Liver (tissue), 9 donors: ENCODE data around the gene RPL13A. TPM values are rescaled to one million over a fixed set of nuclear protein-coding genes. Genes with fewer than 3 reads are reported as not detected.

Experiments used
- DNase-seq: peaks from one replicate; pipeline ENCODE4 v3.0.0-alpha.2; 2017; ENCODE audit warnings: low spot score
- H3K27ac ChIP-seq, 2 donors: one replicate each; pipeline ENCODE4 v1.7.0; 2013; ENCODE audit warnings: inconsistent platforms in 2 of 2, low read length in 2 of 2, control low read depth in 1 of 2, low read depth in 1 of 2, mild to moderate bottlenecking in 1 of 2
- H3K27me3 ChIP-seq, 4 donors: one replicate each; pipeline versions ENCODE4 v1.6.1 to v1.7.0; 2013; ENCODE audit warnings: low read length in 3 of 4, inconsistent platforms in 1 of 4, mild to moderate bottlenecking in 1 of 4, moderate library complexity in 1 of 4; ENCODE audit not compliant: control insufficient read depth in 4 of 4, insufficient read depth in 4 of 4
- H3K36me3 ChIP-seq, 4 donors: one replicate each; pipeline versions ENCODE4 v1.6.1 to v1.7.0; 2013; ENCODE audit warnings: low read length in 3 of 4, mild to moderate bottlenecking in 3 of 4, low read depth in 1 of 4, moderate library complexity in 1 of 4; ENCODE audit not compliant: control insufficient read depth in 4 of 4, insufficient read depth in 3 of 4
- H3K4me1 ChIP-seq, 4 donors: one replicate each; pipeline versions ENCODE4 v1.6.1 to v1.7.0; 2013; ENCODE audit warnings: low read length in 3 of 4, mild to moderate bottlenecking in 3 of 4, moderate library complexity in 1 of 4; ENCODE audit not compliant: control insufficient read depth in 4 of 4, insufficient read depth in 4 of 4
- H3K4me3 ChIP-seq, 3 donors: one replicate each; pipeline versions ENCODE4 v1.6.1 to v1.7.0; 2013; ENCODE audit warnings: low read length in 3 of 3, control low read depth in 1 of 3, low read depth in 1 of 3, mild to moderate bottlenecking in 1 of 3
- H3K9ac ChIP-seq, 2 donors: one replicate each; pipeline ENCODE4 v1.7.0; 2013; ENCODE audit warnings: low read length in 2 of 2, mild to moderate bottlenecking in 2 of 2, moderate library complexity in 2 of 2, control low read depth in 1 of 2, low read depth in 1 of 2
- H3K9me3 ChIP-seq, 4 donors: one replicate each; pipeline versions ENCODE4 v1.6.1 to v1.7.0; 2013; ENCODE audit warnings: low read length in 3 of 4; ENCODE audit not compliant: control insufficient read depth in 4 of 4
- EGR1 ChIP-seq, 2 donors: IDR thresholded peaks; 2 replicates each; pipeline ENCODE4 v1.6.1; 2016 to 2018; ENCODE audit warnings: antibody characterized with exemption in 2 of 2, low read depth in 2 of 2
- FOXA1 ChIP-seq: IDR thresholded peaks from 2 replicates; pipeline ENCODE4 v1.6.1; 2016; ENCODE audit warnings: antibody characterized with exemption
- FOXA2 ChIP-seq: IDR thresholded peaks from 2 replicates; pipeline ENCODE4 v1.6.1; 2016; ENCODE audit warnings: antibody characterized with exemption
- HNF4A ChIP-seq, 2 donors: conservative IDR thresholded peaks; 2 replicates each; pipeline ENCODE4 v1.6.1; 2016; ENCODE audit warnings: antibody characterized with exemption in 2 of 2, mild to moderate bottlenecking in 2 of 2
- HNF4G ChIP-seq: IDR thresholded peaks from 2 replicates; pipeline ENCODE4 v1.6.1; 2016; ENCODE audit warnings: antibody characterized with exemption
- JUND ChIP-seq, 2 donors: IDR thresholded peaks; 2 replicates each; pipeline ENCODE4 v1.6.1; 2016; ENCODE audit warnings: antibody characterized with exemption in 2 of 2
- RAD21 ChIP-seq, 2 donors: IDR thresholded peaks; 2 replicates each; pipeline ENCODE4 v1.6.1; 2016; ENCODE audit warnings: antibody characterized with exemption in 2 of 2, mild to moderate bottlenecking in 2 of 2
- SP1 ChIP-seq: IDR thresholded peaks from 2 replicates; pipeline ENCODE4 v1.6.1; 2018; ENCODE audit warnings: antibody characterized with exemption, mild to moderate bottlenecking
- TAF1 ChIP-seq: conservative IDR thresholded peaks from 2 replicates; pipeline ENCODE4 v1.6.1; 2016; ENCODE audit warnings: antibody characterized with exemption, mild to moderate bottlenecking
- YY1 ChIP-seq: IDR thresholded peaks from 2 replicates; pipeline ENCODE4 v1.6.1; 2016; ENCODE audit warnings: antibody characterized with exemption, mild to moderate bottlenecking
- WGBS: extraction: QIAGEN DNeasy Blood & Tissue Kit; methylation state at CpG from one replicate; pipeline ENCODE4 v1.1.7; 2013; 5-methylcytosine and 5-hydroxymethylcytosine counted together
- polyA plus RNA-seq, 2 donors: library from polyadenylated mRNA; stranded (reverse) in 1 of 2; unstranded in 1 of 2; fragments of 200-250 nt in 1 of 2; fragments of >200 nt in 1 of 2; fragmentation: Nextera tagmentation in 1 of 2; extraction: Ambion mirVana in 1 of 2; gene quantifications; one replicate each; pipeline versions ENCODE4 v1.2.1 to v1.2.3, GENCODE V29; 2013 to 2015
- total RNA-seq, 2 donors: library from RNA; depleted of rRNA; stranded (reverse); fragments of >200 nt; gene quantifications; one replicate each; pipeline ENCODE4 v1.2.3, GENCODE V29; 2014
- TF ChIP-seq, protein P1 (sequence below): IDR thresholded peaks from 2 replicates; pipeline ENCODE4 v1.6.1; 2016; ENCODE audit warnings: antibody characterized with exemption
- TF ChIP-seq, protein P2 (sequence below): fragments of 150-350 bp; IDR thresholded peaks from 2 replicates; pipeline ENCODE4 v1.5.1; 2017; ENCODE audit warnings: improper control_type of control experiment, low read depth, low read length; ENCODE audit not compliant: missing input control
- donor health status: healthy.
- donor health status: healthy.
- donor health status: healthy.
- donor health status: healthy.
- donor health status: healthy.

The RPL13A gene
- total and polyA plus RNA-seq, 4 donors = 444 to 1,553 (median 746) TPM

DNA sequence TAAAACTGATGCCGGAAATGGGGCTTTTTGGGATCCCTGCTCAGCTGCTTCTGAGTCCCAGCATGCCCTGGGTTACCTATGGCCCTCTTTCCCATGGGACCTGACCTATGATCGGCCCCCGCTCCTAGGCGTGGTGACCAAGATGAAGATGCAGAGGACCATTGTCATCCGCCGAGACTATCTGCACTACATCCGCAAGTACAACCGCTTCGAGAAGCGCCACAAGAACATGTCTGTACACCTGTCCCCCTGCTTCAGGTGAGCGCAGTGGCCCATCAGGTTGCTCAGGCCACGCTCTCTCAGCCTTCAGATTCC is 10.3 kb downstream of the RPL13A start:
- WGBS = 87% methylated on average over 12 of the region's 12 CpGs
- no peak for DNase-seq
- H3K9me3 ChIP-seq = no peaks in the 10 kb centered on the region
- H3K36me3 ChIP-seq = peaks cover 11 to 29% (median 22%) of the 10 kb centered on the region in 4 donors
- H3K4me1 ChIP-seq = peaks cover 0 to 22% (median 16%) of the 10 kb centered on the region in 4 donors
- TF ChIP-seq SP1 (no peak), YY1 (no peak), JUND (IDR thresholded peaks at IDR 0.05) (no peak)
- no peak overlapping the region for H3K9ac ChIP-seq
- no peak overlapping the region for H3K27ac ChIP-seq
- H3K27me3 ChIP-seq = no peaks in the 10 kb centered on the region
- H3K4me3 ChIP-seq = peak overlapping the region in 1 of 3 donors; percentile 82

DNA sequence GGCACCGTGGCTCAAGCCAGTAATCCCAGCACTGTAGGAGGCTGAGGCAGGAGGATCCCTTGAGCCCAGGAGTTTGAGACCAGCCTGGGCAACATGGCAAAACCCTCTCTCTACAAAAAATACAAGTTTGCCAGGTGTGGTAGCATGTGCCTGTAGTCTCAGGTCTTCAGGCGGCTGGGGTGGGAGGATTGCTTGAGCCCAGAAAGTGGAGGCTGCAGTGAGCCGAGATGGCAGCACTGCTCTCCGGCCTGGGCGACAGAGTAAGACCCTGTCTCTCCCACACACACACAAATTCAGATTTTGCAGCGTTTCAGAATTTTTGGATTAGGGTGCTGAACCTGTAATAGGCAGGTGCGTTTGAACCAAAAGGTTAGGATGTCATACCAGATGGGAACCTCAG is 11.1 kb downstream of the RPL13A start:
- Histone ChIP-seq H3K9me3 (no peaks in the 10 kb centered on the region), H3K36me3 (peaks cover 11 to 24% (median 19%) of the 10 kb centered on the region in 4 donors), H3K27me3 (no peaks in the 10 kb centered on the region), H3K9ac (no peak overlapping the region), H3K4me3 (no peak overlapping the region), H3K4me1 (peaks cover 0 to 22% (median 16%) of the 10 kb centered on the region in 4 donors), H3K27ac (no peak overlapping the region)
- TF ChIP-seq, protein P1, sequence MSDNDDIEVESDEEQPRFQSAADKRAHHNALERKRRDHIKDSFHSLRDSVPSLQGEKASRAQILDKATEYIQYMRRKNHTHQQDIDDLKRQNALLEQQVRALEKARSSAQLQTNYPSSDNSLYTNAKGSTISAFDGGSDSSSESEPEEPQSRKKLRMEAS = no peak
- TF ChIP-seq SP1 = no peak
- no peak for TF ChIP-seq FOXA1
- TF ChIP-seq, protein P2, sequence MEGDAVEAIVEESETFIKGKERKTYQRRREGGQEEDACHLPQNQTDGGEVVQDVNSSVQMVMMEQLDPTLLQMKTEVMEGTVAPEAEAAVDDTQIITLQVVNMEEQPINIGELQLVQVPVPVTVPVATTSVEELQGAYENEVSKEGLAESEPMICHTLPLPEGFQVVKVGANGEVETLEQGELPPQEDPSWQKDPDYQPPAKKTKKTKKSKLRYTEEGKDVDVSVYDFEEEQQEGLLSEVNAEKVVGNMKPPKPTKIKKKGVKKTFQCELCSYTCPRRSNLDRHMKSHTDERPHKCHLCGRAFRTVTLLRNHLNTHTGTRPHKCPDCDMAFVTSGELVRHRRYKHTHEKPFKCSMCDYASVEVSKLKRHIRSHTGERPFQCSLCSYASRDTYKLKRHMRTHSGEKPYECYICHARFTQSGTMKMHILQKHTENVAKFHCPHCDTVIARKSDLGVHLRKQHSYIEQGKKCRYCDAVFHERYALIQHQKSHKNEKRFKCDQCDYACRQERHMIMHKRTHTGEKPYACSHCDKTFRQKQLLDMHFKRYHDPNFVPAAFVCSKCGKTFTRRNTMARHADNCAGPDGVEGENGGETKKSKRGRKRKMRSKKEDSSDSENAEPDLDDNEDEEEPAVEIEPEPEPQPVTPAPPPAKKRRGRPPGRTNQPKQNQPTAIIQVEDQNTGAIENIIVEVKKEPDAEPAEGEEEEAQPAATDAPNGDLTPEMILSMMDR = no peak
- no peak for TF ChIP-seq TAF1
- no peak for TF ChIP-seq JUND (IDR thresholded peaks at IDR 0.05)
- DNase-seq = no peak
- 85% methylated on average over 7 of the region's 7 CpGs for WGBS

DNA sequence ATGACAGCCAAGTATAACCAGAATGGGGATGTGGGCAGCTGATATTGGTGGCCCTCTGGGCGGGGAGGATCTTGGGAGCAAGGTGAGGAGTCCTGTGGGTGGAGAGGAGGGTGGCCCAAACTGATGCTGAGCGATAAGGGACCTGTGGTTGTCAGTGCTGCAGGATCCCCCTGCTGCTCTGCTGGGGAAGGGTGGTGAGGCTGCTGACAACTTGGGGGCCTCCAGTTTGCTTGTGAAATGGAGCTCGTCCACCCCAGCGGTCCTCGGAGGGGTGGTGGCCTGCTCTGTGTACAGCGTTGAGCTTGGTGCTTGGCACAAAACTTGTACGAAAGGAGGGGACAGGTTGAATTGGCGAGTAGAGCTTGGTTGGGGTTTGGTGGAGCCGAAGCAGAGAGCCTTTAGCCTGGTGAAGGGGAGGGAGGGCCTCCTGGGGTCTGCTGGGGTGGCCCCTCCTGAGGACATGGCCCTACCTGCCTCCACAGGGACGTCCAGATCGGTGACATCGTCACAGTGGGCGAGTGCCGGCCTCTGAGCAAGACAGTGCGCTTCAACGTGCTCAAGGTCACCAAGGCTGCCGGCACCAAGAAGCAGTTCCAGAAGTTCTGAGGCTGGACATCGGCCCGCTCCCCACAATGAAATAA is 11.7 kb downstream of the RPL13A start:
- DNase-seq = no peak
- no peaks in the 10 kb centered on the region for H3K27me3 ChIP-seq
- H3K9ac ChIP-seq = no peak overlapping the region
- no peak for TF ChIP-seq HNF4G
- TF ChIP-seq SP1 = no peak
- TF ChIP-seq FOXA1 = no peak
- TF ChIP-seq FOXA2 = no peak
- no peak for TF ChIP-seq JUND (IDR thresholded peaks at IDR 0.05)
- TF ChIP-seq YY1 = no peak
- TF ChIP-seq EGR1 (IDR thresholded peaks at IDR 0.05; ENCODE audit: low read depth in 2 of 2) = no peak
- 86% methylated on average over 19 of the region's 19 CpGs for WGBS
- no peak overlapping the region for H3K4me3 ChIP-seq
- no peak overlapping the region for H3K27ac ChIP-seq
- H3K9me3 ChIP-seq = no peaks in the 10 kb centered on the region
- H3K4me1 ChIP-seq = peaks cover 0 to 22% (median 16%) of the 10 kb centered on the region in 4 donors
- peaks cover 11 to 24% (median 19%) of the 10 kb centered on the region in 4 donors for H3K36me3 ChIP-seq

DNA sequence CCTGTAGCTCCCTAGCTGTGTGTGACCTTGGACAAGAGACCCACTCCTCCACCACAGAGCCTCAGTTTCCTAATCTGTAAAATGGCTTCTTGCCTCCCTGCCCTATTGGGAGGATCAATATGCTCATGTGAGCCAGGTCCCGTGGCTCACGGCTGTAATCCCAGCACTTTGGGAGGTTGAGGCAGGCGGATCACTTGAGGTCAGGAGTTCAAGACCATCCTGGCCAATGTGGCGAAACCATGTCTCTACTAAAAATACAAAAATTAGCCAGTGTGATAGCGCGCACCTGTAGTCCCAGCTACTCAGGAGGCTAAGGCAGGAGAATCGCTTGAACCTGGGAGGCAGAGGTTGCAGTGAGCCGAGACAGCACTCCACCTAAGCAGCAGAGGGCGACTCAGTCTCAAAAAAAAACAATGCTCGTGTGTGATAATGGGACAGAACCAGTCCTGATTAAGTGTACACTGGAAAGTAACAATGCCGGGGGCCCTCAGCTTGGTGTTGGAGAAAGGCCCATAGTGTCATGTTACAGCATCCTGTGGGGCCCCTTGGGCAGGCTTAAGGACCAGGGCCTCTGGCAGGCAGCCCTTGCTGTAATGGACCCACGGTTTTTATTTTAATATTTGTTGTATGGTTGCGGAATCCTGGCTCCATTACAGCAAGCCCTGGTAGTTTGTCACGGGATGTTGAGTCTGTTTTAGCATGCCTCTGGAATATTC is 15.6 kb downstream of the RPL13A start:
- DNase-seq = no peak
- Histone ChIP-seq H3K4me1 (peaks cover 0 to 10% (median 5%) of the 10 kb centered on the region in 4 donors), H3K9ac (no peak overlapping the region), H3K27me3 (no peaks in the 10 kb centered on the region), H3K4me3 (no peak overlapping the region), H3K36me3 (peaks cover 7 to 17% (median 12%) of the 10 kb centered on the region in 4 donors), H3K9me3 (no peaks in the 10 kb centered on the region), H3K27ac (no peak overlapping the region)
- WGBS = 42% methylated on average over 14 of the region's 14 CpGs
- TF ChIP-seq, protein P2 = peak; percentile 66
- TF ChIP-seq HNF4A (conservative IDR thresholded peaks at IDR 0.05) (no peak), RAD21 (IDR thresholded peaks at IDR 0.05) (peak; percentile 80 to 85)
